GM23338 (cell line): ENCODE measurements around the gene MRTFA. TPM values are rescaled to one million over a fixed set of nuclear protein-coding genes. Genes with fewer than 3 reads are reported as not detected.
"Not testable (repeated sequence)": the region's sequence is repeated elsewhere in the genome, so short reads cannot be mapped to it uniquely, and the experiment has no call there.

ENCODE experiments used
- ATAC-seq: fragments of 200-7000 bp; cut with Tn5 transposase; 3 replicates; pipeline ENCODE4 v1.9.1; 2020
- DNase-seq: peaks from one replicate; pipeline ENCODE4 v3.0.0-alpha.2; 2015; ENCODE audit warnings: low spot score
- H2AFZ ChIP-seq: fragments of 200-600 bp; sonication (generic); 2 replicates; pipeline ENCODE4 v1.8.0; 2016; ENCODE audit warnings: antibody characterized with exemption, mild to moderate bottlenecking, moderate library complexity
- H3F3A ChIP-seq: fragments of 200-600 bp; sonication (generic); replicated peaks from 2 replicates; pipeline ENCODE4 v1.8.0; 2017; ENCODE audit warnings: antibody characterized with exemption, mixed run types, low read depth
- H3K27ac ChIP-seq: fragments of 200-600 bp; sonication (generic); 2 replicates; pipeline ENCODE4 v1.6.1; 2016; ENCODE audit warnings: low read depth
- H3K27me3 ChIP-seq: fragments of 200-600 bp; sonication (generic); 2 replicates; pipeline ENCODE4 v1.8.0; 2016; ENCODE audit warnings: mild to moderate bottlenecking, mixed run types, moderate library complexity; ENCODE audit not compliant: insufficient read depth
- H3K36me3 ChIP-seq: fragments of 200-600 bp; sonication (generic); 2 replicates; pipeline ENCODE4 v1.8.0; 2016; ENCODE audit warnings: mild to moderate bottlenecking; ENCODE audit not compliant: insufficient read depth
- H3K4me1 ChIP-seq: fragments of 200-600 bp; sonication (generic); 2 replicates; pipeline ENCODE4 v1.8.0; 2016; ENCODE audit warnings: mild to moderate bottlenecking, moderate library complexity; ENCODE audit not compliant: insufficient read depth
- H3K4me2 ChIP-seq: fragments of 200-600 bp; sonication (generic); 2 replicates; pipeline ENCODE4 v1.7.1; 2017; ENCODE audit warnings: mixed run types
- H3K4me3 ChIP-seq: fragments of 200-600 bp; sonication (generic); 2 replicates; pipeline ENCODE4 v1.6.1; 2016; ENCODE audit warnings: mixed run types
- H3K79me2 ChIP-seq: fragments of 200-600 bp; sonication (generic); replicated peaks from 2 replicates; pipeline ENCODE4 v1.8.0; 2017; ENCODE audit warnings: mild to moderate bottlenecking; ENCODE audit not compliant: insufficient read depth
- H3K9me2 ChIP-seq: fragments of 200-600 bp; sonication (generic); 2 replicates; pipeline ENCODE4 v1.8.0; 2017; ENCODE audit not compliant: insufficient read depth
- H4K20me1 ChIP-seq: fragments of 200-600 bp; sonication (generic); replicated peaks from 2 replicates; pipeline ENCODE4 v1.8.0; 2017; ENCODE audit warnings: mild to moderate bottlenecking; ENCODE audit not compliant: insufficient read depth
- H3K27ac Mint-ChIP-seq: 2 replicates; pipeline ENCODE4 v1.8.0; 2020; ENCODE audit warnings: inconsistent platforms, mild to moderate bottlenecking, moderate library complexity, mixed read lengths
- H3K27me3 Mint-ChIP-seq: 3 replicates; pipeline ENCODE4 v1.8.0; 2022; ENCODE audit warnings: low read depth, mild to moderate bottlenecking, moderate library complexity, mixed read lengths, inconsistent platforms; ENCODE audit not compliant: insufficient read depth, poor library complexity
- H3K36me3 Mint-ChIP-seq: 3 replicates; pipeline ENCODE4 v1.8.0; 2021; ENCODE audit warnings: low read depth, mild to moderate bottlenecking, inconsistent platforms, moderate library complexity, mixed read lengths
- H3K4me1 Mint-ChIP-seq: 3 replicates; pipeline ENCODE4 v1.8.0; 2020; ENCODE audit warnings: mild to moderate bottlenecking, inconsistent platforms, mixed read lengths
- H3K4me3 Mint-ChIP-seq: 3 replicates; pipeline ENCODE4 v1.8.0; 2021; ENCODE audit warnings: moderate library complexity, mild to moderate bottlenecking, inconsistent platforms, mixed read lengths
- H3K9me3 Mint-ChIP-seq: 3 replicates; pipeline ENCODE4 v1.8.0; 2020; ENCODE audit warnings: moderate library complexity, mild to moderate bottlenecking, inconsistent platforms, mixed read lengths
- EZH2 ChIP-seq: fragments of 200-600 bp; sonication (generic); IDR thresholded peaks from one replicate; pipeline ENCODE4 v1.8.0; 2017; ENCODE audit warnings: antibody characterized with exemption, mild to moderate bottlenecking, low read depth; ENCODE audit not compliant: unreplicated experiment
- EZH2phosphoT487 ChIP-seq: fragments of 200-600 bp; sonication (generic); IDR thresholded peaks from one replicate; pipeline ENCODE4 v1.8.1; 2018; ENCODE audit warnings: antibody characterized with exemption; ENCODE audit not compliant: unreplicated experiment
- NANOG ChIP-seq: IDR thresholded peaks from 2 replicates; pipeline ENCODE4 v1.6.1; 2016; ENCODE audit warnings: antibody characterized with exemption, borderline replicate concordance
- POLR2AphosphoS5 ChIP-seq: IDR thresholded peaks from 2 replicates; pipeline ENCODE4 v1.6.1; 2016; ENCODE audit warnings: antibody characterized with exemption, low read depth
- STAT1 ChIP-seq: IDR thresholded peaks from one replicate; pipeline ENCODE4 v1.6.1; 2016; ENCODE audit warnings: antibody characterized with exemption; ENCODE audit not compliant: unreplicated experiment
- ZNF114 ChIP-seq: fragments of 250-450 bp; sonication (Bioruptor Pico); IDR thresholded peaks from 2 replicates; pipeline ENCODE4 v1.5.0; 2020; ENCODE audit warnings: mild to moderate bottlenecking, moderate library complexity
- polyA plus RNA-seq: library from polyadenylated mRNA; unstranded; fragments of >200 nt; fragmentation: Nextera tagmentation; extraction: Ambion mirVana; gene quantifications from 2 replicates; pipeline ENCODE4 v1.2.1, GENCODE V29; 2016
- total RNA-seq: library from RNA; depleted of rRNA; stranded (reverse); fragments of >200 nt; shearing (Covaris generic); gene quantifications from 2 replicates; pipeline ENCODE4 v1.2.3, GENCODE V29; 2014
- TF ChIP-seq, protein P1 (sequence below), 2 experiments: fragments of 200-600 bp in 1 of 2; sonication (generic) in 1 of 2; conservative IDR thresholded peaks; 2 replicates each; pipeline versions ENCODE4 v1.5.1 to v1.6.1; 2016 to 2017; ENCODE audit warnings: antibody characterized with exemption in 2 of 2, low read depth in 2 of 2, mild to moderate bottlenecking in 2 of 2, moderate library complexity in 1 of 2
- TF ChIP-seq, protein P2 (sequence below): fragments of 250-450 bp; sonication (Bioruptor Pico); IDR thresholded peaks from 2 replicates; pipeline ENCODE4 v1.5.0; 2020; ENCODE audit warnings: mild to moderate bottlenecking, moderate library complexity
- TF ChIP-seq, protein P3 (sequence below): IDR thresholded peaks from 2 replicates; pipeline ENCODE4 v1.6.1; 2016; ENCODE audit warnings: antibody characterized with exemption
- TF ChIP-seq, protein P4 (sequence below): IDR thresholded peaks from one replicate; pipeline ENCODE4 v1.6.1; 2018; ENCODE audit warnings: antibody characterized with exemption; ENCODE audit not compliant: unreplicated experiment

MRTFA gene
- total and polyA plus RNA-seq, 2 experiments from 2014 or later: 18.1 to 92.4 TPM

DNA sequence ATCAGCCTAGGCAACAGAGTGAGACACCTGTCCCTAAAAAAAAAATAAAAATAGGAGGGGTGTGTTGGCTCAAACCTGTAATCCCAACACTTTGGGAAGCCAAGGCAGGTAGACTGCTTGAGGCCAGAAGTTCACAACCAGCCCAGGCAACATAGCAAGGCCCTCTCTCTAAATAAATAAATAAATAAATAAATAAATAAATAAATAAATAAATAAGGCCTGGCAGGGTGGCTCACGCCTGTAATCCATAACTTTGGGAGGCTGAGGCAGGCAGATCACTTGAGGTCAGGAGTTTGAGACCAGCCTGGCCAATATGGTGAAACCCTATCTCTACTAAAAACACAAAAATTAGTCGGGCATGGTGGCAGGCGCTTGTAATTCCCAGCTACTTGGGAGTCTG, 11.2 kb downstream of the MRTFA start:
- H3K9me2 ChIP-seq, H2AFZ ChIP-seq, H3K4me3 Mint-ChIP-seq, H3K27ac ChIP-seq, H3K36me3 ChIP-seq, H3K4me2 ChIP-seq, H3F3A ChIP-seq, ATAC-seq, H3K27me3 Mint-ChIP-seq, H3K4me3 ChIP-seq, DNase-seq, H3K27ac Mint-ChIP-seq, H3K4me1 Mint-ChIP-seq, H3K4me1 ChIP-seq, H3K27me3 ChIP-seq: not testable (repeated sequence)
- peaks cover 20% of the 10 kb centered on the region for H3K9me3 Mint-ChIP-seq
- H4K20me1 ChIP-seq: peaks cover 26% of the 10 kb centered on the region
- peaks cover 97% of the 10 kb centered on the region for H3K79me2 ChIP-seq
- H3K36me3 Mint-ChIP-seq: peaks cover 21% of the 10 kb centered on the region

DNA sequence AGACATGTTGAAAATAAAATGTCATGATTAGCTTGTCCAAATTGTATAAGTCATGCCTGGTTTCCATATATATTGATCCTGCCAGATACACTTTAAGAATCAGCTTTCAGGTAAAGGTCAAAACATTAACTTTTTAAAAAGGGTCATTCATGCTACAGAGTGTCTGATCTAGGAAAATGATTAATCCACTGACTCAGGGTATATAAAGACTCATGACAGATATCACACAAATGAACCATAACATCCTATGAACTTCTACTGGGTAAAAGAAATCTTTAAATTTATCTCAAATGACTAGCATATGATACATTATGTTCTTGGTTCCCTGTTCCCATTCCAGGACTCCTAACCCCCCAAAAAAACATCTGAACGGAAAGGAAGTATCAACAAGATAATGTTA, 11.7 kb downstream of the MRTFA start:
- no peaks in the 10 kb centered on the region for H3K27me3 ChIP-seq
- Mint-ChIP-seq H3K4me3 (no peak overlapping the region), H3K27ac (no peak overlapping the region), H3K27me3 (peaks cover 2% of the 10 kb centered on the region), H3K4me1 (peaks cover 4% of the 10 kb centered on the region; the same call in 1 of the 3 replicates), H3K9me3 (peaks cover 21% of the 10 kb centered on the region), H3K36me3 (peaks cover 21% of the 10 kb centered on the region)
- H3K9me2 ChIP-seq: no peaks in the 10 kb centered on the region
- no peak overlapping the region for H3K27ac ChIP-seq
- ATAC-seq: no peak
- peaks cover 5% of the 10 kb centered on the region; the same call in 1 of the 2 replicates for H3K4me1 ChIP-seq
- no peak overlapping the region for H2AFZ ChIP-seq
- no peak overlapping the region for H3K4me3 ChIP-seq
- H3F3A ChIP-seq: 0 out of 2 replicates have a peak, but pooled peaks cover 4% of the 10 kb centered on the region
- H3K36me3 ChIP-seq: no peaks in the 10 kb centered on the region
- no peak for DNase-seq
- no peak overlapping the region for H3K4me2 ChIP-seq
- H4K20me1 ChIP-seq: peaks cover 24% of the 10 kb centered on the region
- peaks cover 97% of the 10 kb centered on the region for H3K79me2 ChIP-seq
- TF ChIP-seq, protein P1, sequence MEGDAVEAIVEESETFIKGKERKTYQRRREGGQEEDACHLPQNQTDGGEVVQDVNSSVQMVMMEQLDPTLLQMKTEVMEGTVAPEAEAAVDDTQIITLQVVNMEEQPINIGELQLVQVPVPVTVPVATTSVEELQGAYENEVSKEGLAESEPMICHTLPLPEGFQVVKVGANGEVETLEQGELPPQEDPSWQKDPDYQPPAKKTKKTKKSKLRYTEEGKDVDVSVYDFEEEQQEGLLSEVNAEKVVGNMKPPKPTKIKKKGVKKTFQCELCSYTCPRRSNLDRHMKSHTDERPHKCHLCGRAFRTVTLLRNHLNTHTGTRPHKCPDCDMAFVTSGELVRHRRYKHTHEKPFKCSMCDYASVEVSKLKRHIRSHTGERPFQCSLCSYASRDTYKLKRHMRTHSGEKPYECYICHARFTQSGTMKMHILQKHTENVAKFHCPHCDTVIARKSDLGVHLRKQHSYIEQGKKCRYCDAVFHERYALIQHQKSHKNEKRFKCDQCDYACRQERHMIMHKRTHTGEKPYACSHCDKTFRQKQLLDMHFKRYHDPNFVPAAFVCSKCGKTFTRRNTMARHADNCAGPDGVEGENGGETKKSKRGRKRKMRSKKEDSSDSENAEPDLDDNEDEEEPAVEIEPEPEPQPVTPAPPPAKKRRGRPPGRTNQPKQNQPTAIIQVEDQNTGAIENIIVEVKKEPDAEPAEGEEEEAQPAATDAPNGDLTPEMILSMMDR (conservative IDR thresholded peaks at IDR 0.05; ENCODE audit: low read depth in 2 of 2): no peak
- no peak for TF ChIP-seq ZNF114 (CRISPR knock-in tag)
- TF ChIP-seq EZH2: no peak
- TF ChIP-seq, protein P2, sequence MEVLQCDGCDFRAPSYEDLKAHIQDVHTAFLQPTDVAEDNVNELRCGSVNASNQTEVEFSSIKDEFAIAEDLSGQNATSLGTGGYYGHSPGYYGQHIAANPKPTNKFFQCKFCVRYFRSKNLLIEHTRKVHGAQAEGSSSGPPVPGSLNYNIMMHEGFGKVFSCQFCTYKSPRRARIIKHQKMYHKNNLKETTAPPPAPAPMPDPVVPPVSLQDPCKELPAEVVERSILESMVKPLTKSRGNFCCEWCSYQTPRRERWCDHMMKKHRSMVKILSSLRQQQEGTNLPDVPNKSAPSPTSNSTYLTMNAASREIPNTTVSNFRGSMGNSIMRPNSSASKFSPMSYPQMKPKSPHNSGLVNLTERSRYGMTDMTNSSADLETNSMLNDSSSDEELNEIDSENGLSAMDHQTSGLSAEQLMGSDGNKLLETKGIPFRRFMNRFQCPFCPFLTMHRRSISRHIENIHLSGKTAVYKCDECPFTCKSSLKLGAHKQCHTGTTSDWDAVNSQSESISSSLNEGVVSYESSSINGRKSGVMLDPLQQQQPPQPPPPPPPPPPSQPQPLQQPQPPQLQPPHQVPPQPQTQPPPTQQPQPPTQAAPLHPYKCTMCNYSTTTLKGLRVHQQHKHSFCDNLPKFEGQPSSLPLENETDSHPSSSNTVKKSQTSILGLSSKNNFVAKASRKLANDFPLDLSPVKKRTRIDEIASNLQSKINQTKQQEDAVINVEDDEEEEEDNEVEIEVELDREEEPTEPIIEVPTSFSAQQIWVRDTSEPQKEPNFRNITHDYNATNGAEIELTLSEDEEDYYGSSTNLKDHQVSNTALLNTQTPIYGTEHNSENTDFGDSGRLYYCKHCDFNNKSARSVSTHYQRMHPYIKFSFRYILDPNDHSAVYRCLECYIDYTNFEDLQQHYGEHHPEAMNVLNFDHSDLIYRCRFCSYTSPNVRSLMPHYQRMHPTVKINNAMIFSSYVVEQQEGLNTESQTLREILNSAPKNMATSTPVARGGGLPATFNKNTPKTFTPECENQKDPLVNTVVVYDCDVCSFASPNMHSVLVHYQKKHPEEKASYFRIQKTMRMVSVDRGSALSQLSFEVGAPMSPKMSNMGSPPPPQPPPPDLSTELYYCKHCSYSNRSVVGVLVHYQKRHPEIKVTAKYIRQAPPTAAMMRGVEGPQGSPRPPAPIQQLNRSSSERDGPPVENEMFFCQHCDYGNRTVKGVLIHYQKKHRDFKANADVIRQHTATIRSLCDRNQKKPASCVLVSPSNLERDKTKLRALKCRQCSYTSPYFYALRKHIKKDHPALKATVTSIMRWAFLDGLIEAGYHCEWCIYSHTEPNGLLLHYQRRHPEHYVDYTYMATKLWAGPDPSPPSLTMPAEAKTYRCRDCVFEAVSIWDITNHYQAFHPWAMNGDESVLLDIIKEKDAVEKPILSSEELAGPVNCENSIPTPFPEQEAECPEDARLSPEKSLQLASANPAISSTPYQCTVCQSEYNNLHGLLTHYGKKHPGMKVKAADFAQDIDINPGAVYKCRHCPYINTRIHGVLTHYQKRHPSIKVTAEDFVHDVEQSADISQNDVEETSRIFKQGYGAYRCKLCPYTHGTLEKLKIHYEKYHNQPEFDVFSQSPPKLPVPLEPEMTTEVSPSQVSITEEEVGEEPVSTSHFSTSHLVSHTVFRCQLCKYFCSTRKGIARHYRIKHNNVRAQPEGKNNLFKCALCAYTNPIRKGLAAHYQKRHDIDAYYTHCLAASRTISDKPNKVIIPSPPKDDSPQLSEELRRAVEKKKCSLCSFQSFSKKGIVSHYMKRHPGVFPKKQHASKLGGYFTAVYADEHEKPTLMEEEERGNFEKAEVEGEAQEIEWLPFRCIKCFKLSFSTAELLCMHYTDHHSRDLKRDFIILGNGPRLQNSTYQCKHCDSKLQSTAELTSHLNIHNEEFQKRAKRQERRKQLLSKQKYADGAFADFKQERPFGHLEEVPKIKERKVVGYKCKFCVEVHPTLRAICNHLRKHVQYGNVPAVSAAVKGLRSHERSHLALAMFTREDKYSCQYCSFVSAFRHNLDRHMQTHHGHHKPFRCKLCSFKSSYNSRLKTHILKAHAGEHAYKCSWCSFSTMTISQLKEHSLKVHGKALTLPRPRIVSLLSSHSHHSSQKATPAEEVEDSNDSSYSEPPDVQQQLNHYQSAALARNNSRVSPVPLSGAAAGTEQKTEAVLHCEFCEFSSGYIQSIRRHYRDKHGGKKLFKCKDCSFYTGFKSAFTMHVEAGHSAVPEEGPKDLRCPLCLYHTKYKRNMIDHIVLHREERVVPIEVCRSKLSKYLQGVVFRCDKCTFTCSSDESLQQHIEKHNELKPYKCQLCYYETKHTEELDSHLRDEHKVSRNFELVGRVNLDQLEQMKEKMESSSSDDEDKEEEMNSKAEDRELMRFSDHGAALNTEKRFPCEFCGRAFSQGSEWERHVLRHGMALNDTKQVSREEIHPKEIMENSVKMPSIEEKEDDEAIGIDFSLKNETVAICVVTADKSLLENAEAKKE (CRISPR knock-in tag): no peak
- no peak for TF ChIP-seq STAT1
- TF ChIP-seq POLR2AphosphoS5: no peak
- TF ChIP-seq, protein P3, sequence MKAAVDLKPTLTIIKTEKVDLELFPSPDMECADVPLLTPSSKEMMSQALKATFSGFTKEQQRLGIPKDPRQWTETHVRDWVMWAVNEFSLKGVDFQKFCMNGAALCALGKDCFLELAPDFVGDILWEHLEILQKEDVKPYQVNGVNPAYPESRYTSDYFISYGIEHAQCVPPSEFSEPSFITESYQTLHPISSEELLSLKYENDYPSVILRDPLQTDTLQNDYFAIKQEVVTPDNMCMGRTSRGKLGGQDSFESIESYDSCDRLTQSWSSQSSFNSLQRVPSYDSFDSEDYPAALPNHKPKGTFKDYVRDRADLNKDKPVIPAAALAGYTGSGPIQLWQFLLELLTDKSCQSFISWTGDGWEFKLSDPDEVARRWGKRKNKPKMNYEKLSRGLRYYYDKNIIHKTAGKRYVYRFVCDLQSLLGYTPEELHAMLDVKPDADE: no peak
- TF ChIP-seq, protein P4, sequence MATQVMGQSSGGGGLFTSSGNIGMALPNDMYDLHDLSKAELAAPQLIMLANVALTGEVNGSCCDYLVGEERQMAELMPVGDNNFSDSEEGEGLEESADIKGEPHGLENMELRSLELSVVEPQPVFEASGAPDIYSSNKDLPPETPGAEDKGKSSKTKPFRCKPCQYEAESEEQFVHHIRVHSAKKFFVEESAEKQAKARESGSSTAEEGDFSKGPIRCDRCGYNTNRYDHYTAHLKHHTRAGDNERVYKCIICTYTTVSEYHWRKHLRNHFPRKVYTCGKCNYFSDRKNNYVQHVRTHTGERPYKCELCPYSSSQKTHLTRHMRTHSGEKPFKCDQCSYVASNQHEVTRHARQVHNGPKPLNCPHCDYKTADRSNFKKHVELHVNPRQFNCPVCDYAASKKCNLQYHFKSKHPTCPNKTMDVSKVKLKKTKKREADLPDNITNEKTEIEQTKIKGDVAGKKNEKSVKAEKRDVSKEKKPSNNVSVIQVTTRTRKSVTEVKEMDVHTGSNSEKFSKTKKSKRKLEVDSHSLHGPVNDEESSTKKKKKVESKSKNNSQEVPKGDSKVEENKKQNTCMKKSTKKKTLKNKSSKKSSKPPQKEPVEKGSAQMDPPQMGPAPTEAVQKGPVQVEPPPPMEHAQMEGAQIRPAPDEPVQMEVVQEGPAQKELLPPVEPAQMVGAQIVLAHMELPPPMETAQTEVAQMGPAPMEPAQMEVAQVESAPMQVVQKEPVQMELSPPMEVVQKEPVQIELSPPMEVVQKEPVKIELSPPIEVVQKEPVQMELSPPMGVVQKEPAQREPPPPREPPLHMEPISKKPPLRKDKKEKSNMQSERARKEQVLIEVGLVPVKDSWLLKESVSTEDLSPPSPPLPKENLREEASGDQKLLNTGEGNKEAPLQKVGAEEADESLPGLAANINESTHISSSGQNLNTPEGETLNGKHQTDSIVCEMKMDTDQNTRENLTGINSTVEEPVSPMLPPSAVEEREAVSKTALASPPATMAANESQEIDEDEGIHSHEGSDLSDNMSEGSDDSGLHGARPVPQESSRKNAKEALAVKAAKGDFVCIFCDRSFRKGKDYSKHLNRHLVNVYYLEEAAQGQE: no peak
- TF ChIP-seq NANOG: no peak
- TF ChIP-seq EZH2phosphoT487: no peak
